ENCODE data around the gene ACSF3.

DNA sequence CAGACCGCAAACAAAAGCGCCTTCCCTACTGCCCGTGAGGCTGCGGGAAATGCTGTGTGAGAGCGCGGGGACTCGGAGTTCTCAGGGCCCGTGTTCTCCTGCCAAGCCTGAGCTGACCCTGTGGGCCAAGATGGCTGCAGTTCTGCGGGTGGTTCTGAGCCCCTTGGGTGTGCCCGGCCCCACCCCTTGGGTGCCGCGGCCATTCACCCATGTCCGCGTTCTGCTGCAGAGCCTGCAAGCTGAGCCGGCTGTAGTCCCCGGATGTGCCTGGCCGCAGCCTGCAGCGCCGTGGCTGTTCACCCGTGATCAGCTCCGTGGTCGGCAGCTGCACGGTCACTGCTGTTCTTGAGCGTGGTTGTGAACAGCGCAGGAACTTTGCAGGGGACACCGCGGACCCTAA lies 20.0 kb downstream of the ACSF3 start:
- TF ChIP-seq EZH2 (IDR thresholded peaks at IDR 0.05) (no peak), POLR2AphosphoS5 (IDR thresholded peaks at IDR 0.05; ENCODE audit: borderline replicate concordance, low read depth, low read length) (no peak), FOXP2 (optimal IDR thresholded peaks at IDR 0.05; ENCODE audit: control extremely low read depth, extremely low read length, insufficient read depth) (no peak)

All from SK-N-MC (cell line).